Neutrophil (primary cell): Measurements from ENCODE around the gene VTI1A.

ENCODE experiments used
- H3K27ac ChIP-seq: fragments of 200-600 bp; sonication (generic); 2 replicates; pipeline ENCODE4 v1.5.1; 2016; ENCODE audit warnings: mild to moderate bottlenecking, moderate library complexity
- H3K27me3 ChIP-seq: fragments of 200-600 bp; sonication (generic); 2 replicates; pipeline ENCODE4 v1.6.0; 2016; ENCODE audit warnings: mild to moderate bottlenecking
- H3K36me3 ChIP-seq: fragments of 200-600 bp; sonication (generic); 2 replicates; pipeline ENCODE4 v1.5.1; 2017
- H3K4me1 ChIP-seq, 2 experiments: fragments of 200-600 bp in 1 of 2; sonication (generic) in 1 of 2; 1 replicate in 1 of 2; 2 replicates in 1 of 2; pipeline versions ENCODE4 v1.5.1 to v1.6.1; 2013 to 2016; ENCODE audit warnings: low read depth in 1 of 2, low read length in 1 of 2, mild to moderate bottlenecking in 1 of 2, moderate library complexity in 1 of 2; ENCODE audit not compliant: control insufficient read depth in 1 of 2, insufficient read depth in 1 of 2
- H3K4me3 ChIP-seq, 2 experiments: fragments of 200-600 bp in 1 of 2; sonication (generic) in 1 of 2; 1 replicate in 1 of 2; 2 replicates in 1 of 2; pipeline ENCODE4 v1.5.1; 2013 to 2016; ENCODE audit warnings: low read depth in 1 of 2, low read length in 1 of 2, mild to moderate bottlenecking in 1 of 2, moderate library complexity in 1 of 2
- H3K9me3 ChIP-seq: fragments of 200-600 bp; sonication (generic); 2 replicates; pipeline ENCODE4 v1.5.1; 2016
- CTCF ChIP-seq: fragments of 200-600 bp; sonication (generic); IDR thresholded peaks from 2 replicates; pipeline ENCODE4 v1.5.1; 2016; ENCODE audit warnings: antibody characterized with exemption

VTI1A gene

GRCh38 chr10:112848868-112849430, 401.9 kb downstream of the VTI1A start:
- Histone ChIP-seq H3K4me1 (no peaks in the 10 kb centered on the region), H3K27me3 (no peaks in the 10 kb centered on the region), H3K9me3 (no peaks in the 10 kb centered on the region), H3K27ac (no peak overlapping the region), H3K4me3 (no peak overlapping the region), H3K36me3 (no peaks in the 10 kb centered on the region)
- no peak for TF ChIP-seq CTCF

DNA sequence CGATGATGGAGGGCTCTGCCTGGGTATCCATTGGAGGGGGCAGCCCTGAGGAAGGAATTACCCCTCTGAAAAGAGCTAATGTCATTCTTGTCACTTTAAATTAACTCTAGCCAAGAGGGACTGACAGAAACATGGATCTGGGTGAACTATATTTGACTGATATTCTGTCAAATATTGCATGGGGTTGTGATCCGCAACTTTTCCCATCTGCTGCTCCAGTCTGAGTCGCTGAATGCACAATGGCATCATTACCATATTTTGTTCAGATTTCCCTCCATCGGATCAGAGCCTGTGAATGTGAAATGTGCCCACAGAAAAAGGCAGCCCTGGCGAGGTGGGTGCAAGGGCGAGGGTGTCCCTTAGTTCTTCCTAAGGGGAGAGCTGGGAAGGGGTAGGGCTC, 402.5 kb downstream of the VTI1A start:
- Histone ChIP-seq H3K4me3 (no peak overlapping the region), H3K9me3 (no peaks in the 10 kb centered on the region), H3K27me3 (no peaks in the 10 kb centered on the region), H3K36me3 (no peaks in the 10 kb centered on the region), H3K4me1 (no peaks in the 10 kb centered on the region), H3K27ac (no peak overlapping the region)
- no peak for TF ChIP-seq CTCF

GRCh38 chr10:112851181-112851580, 404.2 kb downstream of the VTI1A start:
- no peaks in the 10 kb centered on the region for H3K27me3 ChIP-seq
- no peaks in the 10 kb centered on the region for H3K4me1 ChIP-seq
- no peak overlapping the region for H3K27ac ChIP-seq
- H3K4me3 ChIP-seq = no peak overlapping the region
- no peaks in the 10 kb centered on the region for H3K36me3 ChIP-seq
- no peaks in the 10 kb centered on the region for H3K9me3 ChIP-seq
- TF ChIP-seq CTCF = no peak

GRCh38 chr10:112851588-112852211, 404.7 kb downstream of the VTI1A start:
- Histone ChIP-seq H3K9me3 (no peaks in the 10 kb centered on the region), H3K4me3 (no peak overlapping the region), H3K4me1 (no peaks in the 10 kb centered on the region), H3K36me3 (no peaks in the 10 kb centered on the region), H3K27ac (no peak overlapping the region), H3K27me3 (no peaks in the 10 kb centered on the region)
- no peak for TF ChIP-seq CTCF

- no peaks in the 10 kb centered on the region for H3K4me1 ChIP-seq
- H3K9me3 ChIP-seq = no peaks in the 10 kb centered on the region
- H3K27ac ChIP-seq = no peak overlapping the region
- no peak for TF ChIP-seq CTCF
- H3K4me3 ChIP-seq = no peak overlapping the region
- H3K27me3 ChIP-seq = no peaks in the 10 kb centered on the region
- H3K36me3 ChIP-seq = no peaks in the 10 kb centered on the region
Measured at GRCh38 chr10:112852306-112852705, 405.3 kb downstream of the VTI1A start.
